Type B pancreatic cell (in vitro differentiated cells): Measurements from ENCODE around the gene PROCR. TPM values are rescaled to one million over a fixed set of nuclear protein-coding genes. Genes with fewer than 3 reads are reported as not detected.
"Not testable (repeated sequence)": the region's sequence is repeated elsewhere in the genome, so short reads cannot be mapped to it uniquely, and the experiment has no call there.

Experiments
- DNase-seq: peaks from one replicate; pipeline ENCODE4 v3.0.0; 2021; ENCODE audit warnings: mixed read lengths; ENCODE audit not compliant: unreplicated experiment; ENCODE audit errors: extremely low spot score
- H3K27ac Mint-ChIP-seq: 2 replicates; pipeline ENCODE4 v1.8.0; 2021; ENCODE audit warnings: mild to moderate bottlenecking, mixed read lengths
- H3K27me3 Mint-ChIP-seq: 2 replicates; pipeline ENCODE4 v1.8.0; 2021; ENCODE audit warnings: mixed read lengths
- H3K36me3 Mint-ChIP-seq: 2 replicates; pipeline ENCODE4 v1.8.0; 2021; ENCODE audit warnings: mixed read lengths
- H3K4me1 Mint-ChIP-seq: one replicate; pipeline ENCODE4 v1.8.0; 2021; ENCODE audit warnings: mixed read lengths; ENCODE audit not compliant: unreplicated experiment
- H3K4me3 Mint-ChIP-seq: 2 replicates; pipeline ENCODE4 v1.8.0; 2021; ENCODE audit warnings: mild to moderate bottlenecking, mixed read lengths
- H3K9me3 Mint-ChIP-seq: 2 replicates; pipeline ENCODE4 v1.8.0; 2021; ENCODE audit warnings: mixed read lengths
- total RNA-seq: library from RNA; stranded (reverse); gene quantifications from 2 replicates; pipeline ENCODE4 v1.2.1, GENCODE V29; 2021; ENCODE audit warnings: low replicate concordance
- TF ChIP-seq, protein P1 (sequence below): fragments of 200-600 bp; sonication (generic); conservative IDR thresholded peaks from 2 replicates; pipeline ENCODE4 v1.5.0; 2021; ENCODE audit warnings: antibody characterized with exemption, mild to moderate bottlenecking

PROCR gene
- total RNA-seq, 1 donor from 2014 or later, result 5.8 TPM

DNA sequence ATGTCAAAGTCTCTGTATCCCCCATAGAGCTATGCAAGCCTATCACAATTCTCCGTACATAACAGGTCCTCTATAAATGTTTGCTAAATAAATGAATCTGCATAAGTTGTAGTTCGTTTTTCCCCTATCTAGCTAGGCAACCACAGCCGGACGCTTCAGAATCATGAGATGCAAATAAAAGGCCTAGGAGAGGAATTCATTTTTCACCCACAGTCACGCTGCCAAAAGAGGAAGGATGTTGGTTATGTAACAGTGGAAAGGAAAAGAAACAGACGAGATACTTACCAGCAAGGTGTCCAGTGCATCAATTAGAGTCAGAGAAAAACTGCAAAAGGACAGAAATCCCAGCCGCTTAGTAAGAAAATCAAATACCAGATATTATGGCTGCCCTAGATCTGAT is 27.2 kb upstream of the PROCR start:
- Mint-ChIP-seq H3K36me3 (peaks cover 8% of the 10 kb centered on the region), H3K4me3 (no peak overlapping the region), H3K27ac (no peak overlapping the region), H3K9me3 (no peaks in the 10 kb centered on the region), H3K4me1 (peaks cover 26% of the 10 kb centered on the region), H3K27me3 (no peaks in the 10 kb centered on the region)
- TF ChIP-seq, protein P1, sequence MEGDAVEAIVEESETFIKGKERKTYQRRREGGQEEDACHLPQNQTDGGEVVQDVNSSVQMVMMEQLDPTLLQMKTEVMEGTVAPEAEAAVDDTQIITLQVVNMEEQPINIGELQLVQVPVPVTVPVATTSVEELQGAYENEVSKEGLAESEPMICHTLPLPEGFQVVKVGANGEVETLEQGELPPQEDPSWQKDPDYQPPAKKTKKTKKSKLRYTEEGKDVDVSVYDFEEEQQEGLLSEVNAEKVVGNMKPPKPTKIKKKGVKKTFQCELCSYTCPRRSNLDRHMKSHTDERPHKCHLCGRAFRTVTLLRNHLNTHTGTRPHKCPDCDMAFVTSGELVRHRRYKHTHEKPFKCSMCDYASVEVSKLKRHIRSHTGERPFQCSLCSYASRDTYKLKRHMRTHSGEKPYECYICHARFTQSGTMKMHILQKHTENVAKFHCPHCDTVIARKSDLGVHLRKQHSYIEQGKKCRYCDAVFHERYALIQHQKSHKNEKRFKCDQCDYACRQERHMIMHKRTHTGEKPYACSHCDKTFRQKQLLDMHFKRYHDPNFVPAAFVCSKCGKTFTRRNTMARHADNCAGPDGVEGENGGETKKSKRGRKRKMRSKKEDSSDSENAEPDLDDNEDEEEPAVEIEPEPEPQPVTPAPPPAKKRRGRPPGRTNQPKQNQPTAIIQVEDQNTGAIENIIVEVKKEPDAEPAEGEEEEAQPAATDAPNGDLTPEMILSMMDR, result no peak
- no peak for DNase-seq

DNA sequence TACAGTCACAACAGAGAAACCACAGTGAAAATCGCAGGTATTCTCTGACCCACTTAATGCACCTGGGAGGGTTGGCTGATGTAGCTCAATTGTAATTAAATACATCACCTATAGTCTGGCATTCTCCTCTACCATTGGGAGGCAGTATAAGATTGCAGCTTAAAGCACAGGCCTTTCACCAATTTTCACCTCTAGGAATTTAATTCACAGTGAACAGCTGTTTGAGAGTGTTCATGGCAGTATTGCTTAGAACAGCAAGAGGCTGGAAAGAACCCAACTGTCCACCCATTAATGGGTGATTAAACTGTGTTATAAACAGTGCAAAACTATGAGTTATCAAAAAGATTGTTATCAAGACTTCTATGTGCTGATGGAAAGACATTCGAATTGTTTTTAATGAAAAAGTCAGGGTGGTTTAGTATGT is 26.7 kb upstream of the PROCR start:
- Mint-ChIP-seq H3K27ac (peak overlapping the region; percentile 84), H3K36me3 (peaks cover 8% of the 10 kb centered on the region), H3K9me3 (no peaks in the 10 kb centered on the region), H3K4me3 (peak overlapping the region; percentile 81), H3K27me3 (no peaks in the 10 kb centered on the region), H3K4me1 (peaks cover 26% of the 10 kb centered on the region)
- DNase-seq, result no peak
- TF ChIP-seq, protein P1, result peak; percentile 80

DNA sequence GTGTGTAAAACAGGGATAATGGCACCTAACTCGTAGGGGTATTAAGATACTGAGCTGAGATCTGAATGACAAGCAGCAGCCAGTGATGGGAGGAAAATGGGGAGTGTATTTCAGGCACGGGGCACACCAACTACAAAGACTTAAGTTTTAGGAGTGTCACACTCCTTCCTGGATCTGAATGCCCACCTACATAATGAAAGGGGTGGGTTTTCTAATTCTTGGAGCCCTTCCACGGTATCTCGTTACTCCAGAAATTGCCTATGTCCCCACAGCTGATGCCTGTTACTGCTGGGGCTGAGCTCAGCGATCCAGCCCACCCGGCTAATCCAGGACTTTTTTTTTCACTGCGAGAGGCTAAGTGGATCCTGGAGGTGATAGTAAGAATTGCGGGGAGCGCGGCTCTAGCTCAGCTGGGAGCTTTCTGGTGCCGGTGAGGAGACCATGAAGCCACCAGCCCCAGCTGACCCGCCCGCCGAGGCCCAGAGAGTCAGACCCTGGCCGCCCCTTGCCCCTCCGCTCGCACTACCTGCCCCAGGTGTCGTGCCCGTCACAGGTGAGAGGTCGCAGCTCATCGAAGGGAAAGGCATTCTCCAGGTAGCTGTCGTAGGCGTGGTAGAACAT is 25.5 kb upstream of the PROCR start:
- TF ChIP-seq, protein P1, result peak; percentile 40
- H3K36me3 Mint-ChIP-seq, result peaks cover 4% of the 10 kb centered on the region
- H3K4me3 Mint-ChIP-seq, result peak overlapping the region; percentile 98
- H3K4me1 Mint-ChIP-seq, result peaks cover 26% of the 10 kb centered on the region
- no peak for DNase-seq
- peak overlapping the region; percentile 97 for H3K27ac Mint-ChIP-seq
- peaks cover 7% of the 10 kb centered on the region for H3K27me3 Mint-ChIP-seq
- H3K9me3 Mint-ChIP-seq, result no peaks in the 10 kb centered on the region

DNA sequence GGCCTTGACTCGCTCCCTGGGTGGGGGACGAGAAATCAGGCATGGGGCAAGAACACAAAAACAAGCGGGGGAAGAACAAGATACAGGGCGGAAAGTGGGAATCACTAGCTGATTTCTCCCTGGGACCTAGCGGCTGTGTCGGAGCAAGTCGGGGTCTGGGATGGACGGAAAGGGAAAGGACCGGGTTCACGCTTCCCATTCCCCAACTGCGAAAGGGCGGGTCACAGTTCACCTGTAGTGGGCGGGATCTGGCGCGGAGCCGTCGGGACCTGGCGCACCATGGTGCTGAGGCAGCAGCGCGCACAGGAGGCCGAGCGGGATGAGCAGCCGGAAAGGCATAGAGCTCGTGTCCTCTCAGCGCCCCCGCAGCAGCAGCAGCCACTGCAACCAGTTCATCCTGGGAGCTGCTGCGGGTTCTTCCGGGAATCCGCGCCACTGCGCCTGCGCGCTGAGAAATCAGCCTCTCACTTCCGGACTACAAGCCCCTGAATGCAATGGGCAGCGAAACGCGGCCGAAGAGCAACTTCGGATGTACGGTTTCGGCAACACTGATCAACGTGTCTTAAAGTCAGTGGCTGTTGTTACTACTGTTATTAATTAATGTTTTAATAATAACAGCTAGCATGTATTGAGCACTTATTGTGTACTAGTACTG is 24.8 kb upstream of the PROCR start, which contains the start of gene EDEM2:
TSS of gene EDEM2 (minus strand) at position 417 of the 655 bp plus-strand sequence. CDS start at position 339, 78 bp downstream.
- peak within 1 kb of the TSS; percentile 98 for H3K4me3 Mint-ChIP-seq
- peak within 1 kb of the TSS; percentile 97 for H3K27ac Mint-ChIP-seq
- H3K27me3 Mint-ChIP-seq, result peaks cover 7% of the 10 kb centered on the region
- H3K36me3 Mint-ChIP-seq, result peaks cover 4% of the 10 kb centered on the region
- DNase-seq, result peak; percentile 99
- peaks cover 26% of the 10 kb centered on the region for H3K4me1 Mint-ChIP-seq
- H3K9me3 Mint-ChIP-seq, result no peaks in the 10 kb centered on the region
- TF ChIP-seq, protein P1, result peak; percentile 1

DNA sequence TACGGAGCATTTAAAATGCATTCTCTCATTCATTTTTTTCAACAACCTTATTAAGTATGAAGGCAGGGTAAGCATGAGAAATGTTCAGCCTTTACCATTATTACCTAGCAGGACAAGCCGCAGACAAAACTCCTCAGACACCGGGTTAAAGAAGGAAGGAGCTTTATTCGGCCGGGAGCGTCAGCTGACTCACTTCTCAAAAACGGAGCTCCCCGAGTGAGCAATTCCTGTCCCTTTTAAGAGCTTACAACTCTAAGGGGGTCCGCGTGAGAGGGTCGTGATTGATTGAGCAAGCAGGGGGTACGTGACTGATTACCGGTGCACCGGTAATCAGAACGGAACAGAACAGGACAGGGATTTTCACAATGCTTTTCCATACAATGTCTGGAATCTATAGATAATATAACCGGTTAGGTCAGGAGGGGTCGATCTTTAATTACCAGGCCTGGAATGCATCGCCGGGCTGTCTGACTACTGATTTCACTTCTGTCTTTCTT is 24.2 kb upstream of the PROCR start:
- not testable (repeated sequence) for H3K27me3 Mint-ChIP-seq, H3K9me3 Mint-ChIP-seq, DNase-seq, H3K36me3 Mint-ChIP-seq
- peaks cover 26% of the 10 kb centered on the region for H3K4me1 Mint-ChIP-seq
- peak overlapping the region; percentile 98 for H3K4me3 Mint-ChIP-seq
- peak overlapping the region; percentile 97 for H3K27ac Mint-ChIP-seq
